Activated CD4-positive, alpha-beta T cell treated with anti-CD3 and anti-CD28 coated beads, Interleukin-10, Interleukin-2, amounts not matched to agents 100 ng/mL and 50 ng/mL, durations not matched to agents 16 hours and 8 hours (primary cell): ENCODE data around the gene FDXR.
"Not testable (repeated sequence)": the region's sequence is repeated elsewhere in the genome, so short reads cannot be mapped to it uniquely, and the experiment has no call there.

Experiments
- DNase-seq: peaks from one replicate; pipeline ENCODE4 v3.0.0-alpha.2; 2020

The FDXR gene

GRCh38 chr17:74871356-74872076, 1.3 kb downstream of the FDXR start:
- no peak for DNase-seq

GRCh38 chr17:74870512-74870911, 2.3 kb downstream of the FDXR start:
- DNase-seq: no peak

GRCh38 chr17:74870028-74870427, 2.8 kb downstream of the FDXR start:
- DNase-seq: not testable (repeated sequence)

- DNase-seq: no peak
Measured at GRCh38 chr17:74868908-74869255, 3.9 kb downstream of the FDXR start.

GRCh38 chr17:74868251-74868907, 4.4 kb downstream of the FDXR start:
- no peak for DNase-seq

GRCh38 chr17:74866198-74866835, 6.5 kb downstream of the FDXR start:
- DNase-seq: no peak

GRCh38 chr17:74865504-74866197, 7.1 kb downstream of the FDXR start:
- no peak for DNase-seq

GRCh38 chr17:74864866-74865395, 7.9 kb downstream of the FDXR start:
- DNase-seq: peak; percentile 76

- DNase-seq: no peak
Measured at GRCh38 chr17:74864297-74864865, 8.4 kb downstream of the FDXR start.

GRCh38 chr17:74863420-74864296, 9.1 kb downstream of the FDXR start:
- DNase-seq: no peak

- no peak for DNase-seq
Measured at GRCh38 chr17:74862919-74863318, 9.9 kb downstream of the FDXR start.

- DNase-seq: peak; percentile 63
Measured at GRCh38 chr17:74862108-74862901, 10.5 kb downstream of the FDXR start.

GRCh38 chr17:74861662-74862107, 11.1 kb downstream of the FDXR start:
- DNase-seq: no peak

- no peak for DNase-seq
Measured at GRCh38 chr17:74860872-74861661, 11.7 kb downstream of the FDXR start.

- no peak for DNase-seq
Measured at GRCh38 chr17:74860229-74860871, 12.4 kb downstream of the FDXR start.

- no peak for DNase-seq
Measured at GRCh38 chr17:74859459-74860228, 13.2 kb downstream of the FDXR start, which contains the start of gene GRIN2C. GRIN2C (minus strand) TSS chr17:74859885; CDS start chr17:74855092, 4,793 bp downstream.

- DNase-seq: no peak
Measured at GRCh38 chr17:74858672-74859458, 13.9 kb downstream of the FDXR start.

- no peak for DNase-seq
Measured at GRCh38 chr17:74857191-74857590, 15.6 kb downstream of the FDXR start.
